GM12878 (cell line): Measurements from ENCODE around the gene IFIT2. TPM values are rescaled to one million over a fixed set of nuclear protein-coding genes. Genes with fewer than 3 reads are reported as not detected.

Experiments
- ATAC-seq: fragments of 200-7000 bp; cut with Tn5 transposase; 3 replicates; pipeline ENCODE4 v1.9.1; 2020; ENCODE audit warnings: mild to moderate bottlenecking, moderate library complexity
- BruUV-seq: library from RNA; stranded (reverse); fragments of 400-500 nt; replicated peaks from 2 replicates; lab custom pipeline; 2021; lab: Mats Ljungman, UMichigan
- CTCF ChIA-PET: fragments of 300-600 bp; sonication (Branson Sonifier 250); formaldehyde crosslinking; extraction: SDS; loops from one replicate; lab custom pipeline; 2021; ENCODE audit warnings: inconsistent platforms; lab: Yijun Ruan, JAX
- POLR2A ChIA-PET: fragments of 350-600 bp; formaldehyde crosslinking; extraction: SDS; loops from one replicate; lab custom pipeline; 2021; ENCODE audit warnings: inconsistent platforms; lab: Charles Lee
- RAD21 ChIA-PET: fragments of 300-600 bp; sonication (Branson Sonifier 250); formaldehyde crosslinking; loops from one replicate; lab custom pipeline; 2023; ENCODE audit warnings: antibody characterized with exemption; ENCODE audit not compliant: unreplicated experiment; lab: Charles Lee
- SMC1A ChIA-PET: fragments of 300-600 bp; sonication (Branson Sonifier 250); formaldehyde crosslinking; loops from one replicate; lab custom pipeline; 2023; ENCODE audit not compliant: unreplicated experiment, uncharacterized antibody; lab: Charles Lee
- DNase-seq: peaks from one replicate; pipeline ENCODE4 v3.0.0-alpha.2; 2011; ENCODE audit warnings: low read depth, low spot score
- FAIRE-seq: peaks from 3 replicates; lab custom pipeline; 2011; peaks lifted over from hg19 to GRCh38; lab: Jason Lieb, UNC
- H2AFZ ChIP-seq: 2 replicates; pipeline ENCODE4 v1.6.0; 2011; ENCODE audit warnings: low read depth, low read length, control low read depth; ENCODE audit not compliant: control insufficient read depth
- H3K27ac ChIP-seq: 2 replicates; pipeline ENCODE4 v1.5.1; 2011; ENCODE audit warnings: control low read depth; ENCODE audit not compliant: control insufficient read depth, insufficient read depth
- H3K27me3 ChIP-seq, 2 experiments: replicated peaks in 1 of 2; 2 replicates each; pipeline versions ENCODE4 v1.6.0 to v1.6.1; 2011; ENCODE audit warnings: low read length in 1 of 2; ENCODE audit not compliant: control insufficient read depth in 2 of 2, insufficient read depth in 2 of 2
- H3K36me3 ChIP-seq, 2 experiments: 2 replicates each; pipeline ENCODE4 v1.5.1; 2011; ENCODE audit warnings: low read length in 1 of 2; ENCODE audit not compliant: control insufficient read depth in 2 of 2, insufficient read depth in 2 of 2
- H3K4me1 ChIP-seq: 2 replicates; pipeline ENCODE4 v1.6.1; 2011; ENCODE audit warnings: mild to moderate bottlenecking, low read length, moderate library complexity, mixed read lengths; ENCODE audit not compliant: control insufficient read depth, insufficient read depth
- H3K4me2 ChIP-seq: 2 replicates; pipeline ENCODE4 v1.6.0; 2011; ENCODE audit warnings: control low read depth; ENCODE audit not compliant: control insufficient read depth, insufficient read depth
- H3K4me3 ChIP-seq: fragments of 200-600 bp; sonication (generic); 2 replicates; pipeline ENCODE4 v1.5.1; 2016
- H3K79me2 ChIP-seq: 2 replicates; pipeline ENCODE4 v1.6.0; 2011; ENCODE audit warnings: low read length; ENCODE audit not compliant: control insufficient read depth, insufficient read depth
- H3K9ac ChIP-seq: 2 replicates; pipeline ENCODE4 v1.8.0; 2011; ENCODE audit warnings: low read length, control low read depth, mixed read lengths; ENCODE audit not compliant: control insufficient read depth, insufficient read depth
- H3K9me3 ChIP-seq: replicated peaks from 3 replicates; pipeline ENCODE4 v1.5.1; 2011; ENCODE audit warnings: mild to moderate bottlenecking, low read length; ENCODE audit not compliant: control insufficient read depth, insufficient read depth
- H4K20me1 ChIP-seq: 2 replicates; pipeline ENCODE4 v1.6.0; 2011; ENCODE audit not compliant: control insufficient read depth, insufficient read depth
- FOS ChIP-seq: IDR thresholded peaks from 3 replicates; pipeline ENCODE4 v1.6.1; 2011; ENCODE audit warnings: borderline replicate concordance; ENCODE audit not compliant: insufficient read length; ENCODE audit errors: extremely low read depth
- TBL1XR1 ChIP-seq: IDR thresholded peaks from 2 replicates; pipeline ENCODE4 v1.6.1; 2012; ENCODE audit warnings: low read depth, low read length, improper control_type of control experiment
- WGBS: methylation state at CpG from one replicate; pipeline ENCODE4 v1.1.6; 2016; ENCODE audit warnings: low lambda C conversion rate; ENCODE audit not compliant: insufficient replicate concordance, insufficient coverage; ENCODE audit errors: missing lambda C conversion rate; 5-methylcytosine and 5-hydroxymethylcytosine counted together
- in situ Hi-C: fragments of 300-500 bp; cut with MboI; formaldehyde crosslinking; loops from 9 replicates; pipeline ENCODE4 v1.14.3; 2018; ENCODE audit warnings: mixed read lengths
- intact Hi-C: fragments of 100-400 bp; cut with micrococcal nuclease; formaldehyde crosslinking; loops from one replicate; pipeline ENCODE4 v1.14.2; 2022; ENCODE audit not compliant: unreplicated experiment
- polyA plus RNA-seq, 11 experiments: library from polyadenylated mRNA; depleted of rRNA in 4 of 11; unstranded in 6 of 11; stranded (reverse) in 5 of 11; fragments of >200 nt; fragmentation: Nextera tagmentation in 4 of 11; fragmentation: Illumina TruSeq in 1 of 11; extraction: Ambion mirVana in 4 of 11; extraction: Trizol in 1 of 11; gene quantifications; 1 replicate in 1 of 11; 2 replicates in 10 of 11; pipeline versions ENCODE4 v1.2.1 to v1.2.3, GENCODE V29; 2011 to 2016; ENCODE audit warnings: inconsistent platforms in 2 of 11, missing spikeins in 2 of 11, low read depth in 1 of 11
- total RNA-seq, 4 experiments: library from RNA; depleted of rRNA in 3 of 4; stranded (reverse); fragments of >200 nt in 3 of 4; fragmentation: Illumina TruSeq in 1 of 4; extraction: Trizol in 1 of 4; gene quantifications; 2 replicates each; pipeline versions ENCODE4 v1.2.1 to v1.2.3, GENCODE V29; 2013 to 2021
- TF ChIP-seq, protein P1 (sequence below): fragments of 450-650 bp; IDR thresholded peaks from 2 replicates; pipeline ENCODE4 v1.6.1; 2017; ENCODE audit warnings: low read depth, mild to moderate bottlenecking, moderate library complexity
- TF ChIP-seq, protein P2 (sequence below): IDR thresholded peaks from 2 replicates; pipeline ENCODE4 v1.6.1; 2011; ENCODE audit warnings: borderline replicate concordance, low read depth, mild to moderate bottlenecking, moderate library complexity, mixed read lengths, low read length; ENCODE audit not compliant: insufficient read depth; ENCODE audit errors: extremely low read length
- TF ChIP-seq, protein P3 (sequence below): fragments of 450-650 bp; IDR thresholded peaks from 2 replicates; pipeline ENCODE4 v1.6.1; 2014; ENCODE audit warnings: mild to moderate bottlenecking

IFIT2 gene
- total and polyA plus RNA-seq, 10 of the 15 experiments (the other 5 are each of a cell fraction or from before 2014, with no cell fraction given) = 5.2 to 14.8 (median 9.7) TPM

DNA sequence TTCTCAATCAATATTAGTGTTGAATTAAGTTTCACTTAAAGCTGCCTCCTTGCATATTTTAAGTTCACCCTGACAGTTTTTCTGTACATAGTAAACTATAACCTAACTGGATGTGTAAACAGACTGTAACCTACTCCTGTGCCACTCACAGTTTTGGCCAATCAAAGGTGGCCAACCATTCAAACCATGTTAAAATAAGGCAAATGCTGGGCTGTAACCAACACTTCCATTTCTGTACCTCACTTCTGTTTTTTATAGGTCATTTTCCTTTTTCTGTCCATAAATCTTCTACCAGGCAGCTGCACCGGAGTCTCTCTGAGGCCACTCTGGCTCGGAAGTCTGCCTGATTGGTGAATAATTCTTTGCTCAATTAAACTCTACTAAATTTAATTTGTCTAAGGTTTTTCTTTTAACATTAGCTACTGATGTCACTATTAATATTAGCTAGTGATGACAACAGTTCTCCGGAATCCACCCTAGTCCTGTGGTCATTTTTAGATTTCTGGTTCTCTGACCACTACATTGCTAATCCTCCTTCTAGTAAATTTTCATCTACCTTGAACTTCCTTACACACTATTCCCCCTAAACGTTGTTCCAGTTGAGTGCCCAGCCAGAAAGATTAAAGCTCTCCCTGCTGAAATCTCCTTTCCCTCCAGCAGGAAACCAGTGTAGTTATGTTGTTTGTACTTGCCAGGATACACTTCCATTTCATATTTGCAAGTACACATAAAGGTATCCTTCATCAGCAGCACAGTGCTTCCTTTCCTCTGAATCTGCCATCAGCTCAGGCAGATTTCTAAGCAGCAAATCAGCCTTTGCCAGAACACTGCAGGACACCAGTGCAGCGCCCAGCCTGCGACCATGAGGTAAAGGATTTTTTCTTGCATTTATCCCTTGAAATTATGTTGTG, 18.6 kb upstream of the IFIT2 start:
- POLR2A ChIA-PET = no interaction called here
- no peak overlapping the region for H3K27ac ChIP-seq
- RAD21 ChIA-PET = interaction anchor here (0.6 to 1.2 kb wide), 2 partner anchors 13 to 86 kb away, joined by 3 to 5 read pairs; no protein-coding TSS in a partner anchor
- TF ChIP-seq, protein P1, sequence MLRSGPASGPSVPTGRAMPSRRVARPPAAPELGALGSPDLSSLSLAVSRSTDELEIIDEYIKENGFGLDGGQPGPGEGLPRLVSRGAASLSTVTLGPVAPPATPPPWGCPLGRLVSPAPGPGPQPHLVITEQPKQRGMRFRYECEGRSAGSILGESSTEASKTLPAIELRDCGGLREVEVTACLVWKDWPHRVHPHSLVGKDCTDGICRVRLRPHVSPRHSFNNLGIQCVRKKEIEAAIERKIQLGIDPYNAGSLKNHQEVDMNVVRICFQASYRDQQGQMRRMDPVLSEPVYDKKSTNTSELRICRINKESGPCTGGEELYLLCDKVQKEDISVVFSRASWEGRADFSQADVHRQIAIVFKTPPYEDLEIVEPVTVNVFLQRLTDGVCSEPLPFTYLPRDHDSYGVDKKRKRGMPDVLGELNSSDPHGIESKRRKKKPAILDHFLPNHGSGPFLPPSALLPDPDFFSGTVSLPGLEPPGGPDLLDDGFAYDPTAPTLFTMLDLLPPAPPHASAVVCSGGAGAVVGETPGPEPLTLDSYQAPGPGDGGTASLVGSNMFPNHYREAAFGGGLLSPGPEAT = no peak
- TF ChIP-seq TBL1XR1 (no peak), FOS (no peak)
- TF ChIP-seq, protein P2, sequence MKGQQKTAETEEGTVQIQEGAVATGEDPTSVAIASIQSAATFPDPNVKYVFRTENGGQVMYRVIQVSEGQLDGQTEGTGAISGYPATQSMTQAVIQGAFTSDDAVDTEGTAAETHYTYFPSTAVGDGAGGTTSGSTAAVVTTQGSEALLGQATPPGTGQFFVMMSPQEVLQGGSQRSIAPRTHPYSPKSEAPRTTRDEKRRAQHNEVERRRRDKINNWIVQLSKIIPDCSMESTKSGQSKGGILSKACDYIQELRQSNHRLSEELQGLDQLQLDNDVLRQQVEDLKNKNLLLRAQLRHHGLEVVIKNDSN = no peak
- TF ChIP-seq, protein P3, sequence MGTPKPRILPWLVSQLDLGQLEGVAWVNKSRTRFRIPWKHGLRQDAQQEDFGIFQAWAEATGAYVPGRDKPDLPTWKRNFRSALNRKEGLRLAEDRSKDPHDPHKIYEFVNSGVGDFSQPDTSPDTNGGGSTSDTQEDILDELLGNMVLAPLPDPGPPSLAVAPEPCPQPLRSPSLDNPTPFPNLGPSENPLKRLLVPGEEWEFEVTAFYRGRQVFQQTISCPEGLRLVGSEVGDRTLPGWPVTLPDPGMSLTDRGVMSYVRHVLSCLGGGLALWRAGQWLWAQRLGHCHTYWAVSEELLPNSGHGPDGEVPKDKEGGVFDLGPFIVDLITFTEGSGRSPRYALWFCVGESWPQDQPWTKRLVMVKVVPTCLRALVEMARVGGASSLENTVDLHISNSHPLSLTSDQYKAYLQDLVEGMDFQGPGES = no peak
- no peaks in the 10 kb centered on the region for H3K27me3 ChIP-seq
- no peaks in the 10 kb centered on the region; the same call in 2 of the 3 replicates for H3K9me3 ChIP-seq
- H3K4me1 ChIP-seq = no peaks in the 10 kb centered on the region
- in situ Hi-C loops (no loop called here), intact Hi-C loops (no loop called here)
- no TSS peak for BruUV-seq
- DNase-seq (no peak), FAIRE-seq (no peak), ATAC-seq (0 out of 3 replicates have a peak, but pooled peaks have one; percentile 23)
- no peaks in the 10 kb centered on the region for H4K20me1 ChIP-seq
- no peak overlapping the region for H3K4me3 ChIP-seq
- no peak overlapping the region for H2AFZ ChIP-seq
- H3K4me2 ChIP-seq = no peak overlapping the region
- CTCF ChIA-PET = interaction anchor here (2.4 kb wide), 1 partner anchor 85 kb away, joined by 10 read pairs; no protein-coding TSS in a partner anchor
- SMC1A ChIA-PET = interaction anchor here (1.4 kb wide), 2 partner anchors 8 to 85 kb away, joined by 3 to 4 read pairs; no protein-coding TSS in a partner anchor
- H3K36me3 ChIP-seq = no peaks in the 10 kb centered on the region
- H3K79me2 ChIP-seq = no peaks in the 10 kb centered on the region
- 61% methylated on average over 6 of the region's 6 CpGs for WGBS
- no peak overlapping the region for H3K9ac ChIP-seq
